Testis (tissue), 2 donors: ENCODE results near the gene TENT4B.

Experiments used
- POLR2A ChIP-seq: fragments of 450-650 bp; IDR thresholded peaks from one replicate; pipeline ENCODE4 v1.6.1; 2017; ENCODE audit warnings: antibody characterized with exemption, mild to moderate bottlenecking, moderate library complexity
- TF ChIP-seq, protein P1 (sequence below), 3 experiments: fragments of 450-650 bp in 2 of 3; fragments of 200-600 bp in 1 of 3; sonication (generic) in 1 of 3; IDR thresholded peaks; one replicate each; pipeline ENCODE4 v1.5.1; 2016 to 2019; ENCODE audit warnings: antibody characterized with exemption in 3 of 3, mild to moderate bottlenecking in 2 of 3, moderate library complexity in 1 of 3

DNA sequence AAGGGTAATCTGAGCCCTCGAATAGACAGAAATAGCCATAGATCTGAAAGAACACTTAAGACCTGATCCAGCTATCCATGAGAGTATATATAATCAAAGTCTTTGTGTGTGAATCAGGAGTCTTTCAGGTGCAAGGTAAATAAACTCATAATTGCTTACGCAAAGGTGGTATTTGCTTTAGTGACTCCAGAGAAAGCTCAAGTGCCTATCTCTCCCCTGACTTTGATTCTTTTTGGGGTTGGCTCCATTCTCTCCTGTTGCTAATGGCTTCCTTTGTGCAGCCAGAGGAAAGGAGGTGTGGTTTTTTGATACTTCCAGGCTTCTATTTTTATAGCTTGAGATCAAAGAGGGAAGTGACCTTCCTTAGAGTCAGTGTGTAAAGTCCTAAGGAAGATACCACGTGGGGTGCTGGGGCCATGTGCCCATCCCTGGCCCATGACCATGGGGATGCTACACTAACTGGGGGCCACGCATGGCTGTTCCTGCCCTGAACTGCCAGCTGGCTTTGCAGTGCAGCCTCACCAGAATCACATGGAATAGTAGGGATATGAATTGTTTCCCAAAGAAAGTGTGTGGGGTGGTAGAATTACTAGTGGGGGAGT lies 45.8 kb downstream of the TENT4B start:
- TF ChIP-seq, protein P1, sequence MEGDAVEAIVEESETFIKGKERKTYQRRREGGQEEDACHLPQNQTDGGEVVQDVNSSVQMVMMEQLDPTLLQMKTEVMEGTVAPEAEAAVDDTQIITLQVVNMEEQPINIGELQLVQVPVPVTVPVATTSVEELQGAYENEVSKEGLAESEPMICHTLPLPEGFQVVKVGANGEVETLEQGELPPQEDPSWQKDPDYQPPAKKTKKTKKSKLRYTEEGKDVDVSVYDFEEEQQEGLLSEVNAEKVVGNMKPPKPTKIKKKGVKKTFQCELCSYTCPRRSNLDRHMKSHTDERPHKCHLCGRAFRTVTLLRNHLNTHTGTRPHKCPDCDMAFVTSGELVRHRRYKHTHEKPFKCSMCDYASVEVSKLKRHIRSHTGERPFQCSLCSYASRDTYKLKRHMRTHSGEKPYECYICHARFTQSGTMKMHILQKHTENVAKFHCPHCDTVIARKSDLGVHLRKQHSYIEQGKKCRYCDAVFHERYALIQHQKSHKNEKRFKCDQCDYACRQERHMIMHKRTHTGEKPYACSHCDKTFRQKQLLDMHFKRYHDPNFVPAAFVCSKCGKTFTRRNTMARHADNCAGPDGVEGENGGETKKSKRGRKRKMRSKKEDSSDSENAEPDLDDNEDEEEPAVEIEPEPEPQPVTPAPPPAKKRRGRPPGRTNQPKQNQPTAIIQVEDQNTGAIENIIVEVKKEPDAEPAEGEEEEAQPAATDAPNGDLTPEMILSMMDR (IDR thresholded peaks at IDR 0.05) = no peak
- no peak for TF ChIP-seq POLR2A
